HL-60 (cell line): Measurements from ENCODE around the gene DHX30.

Experiments used
- DNase-seq, 2 experiments: peaks; one replicate each; pipeline ENCODE4 v3.0.0-alpha.2; 2010 to 2020; ENCODE audit warnings: low read depth in 1 of 2, low spot score in 1 of 2
- H3K27ac ChIP-seq: fragments of 250-450 bp; sonication (Bioruptor Pico); replicated peaks from 2 replicates; pipeline ENCODE4 v1.5.1; 2020; ENCODE audit warnings: mild to moderate bottlenecking, moderate library complexity
- H3K27me3 ChIP-seq: fragments of 250-450 bp; sonication (Bioruptor Pico); 2 replicates; pipeline ENCODE4 v1.5.1; 2021; ENCODE audit warnings: mild to moderate bottlenecking, moderate library complexity; ENCODE audit not compliant: insufficient read depth, poor library complexity, severe bottlenecking
- H3K4me3 ChIP-seq: replicated peaks from 2 replicates; pipeline ENCODE4 v1.5.1; 2011; ENCODE audit warnings: mild to moderate bottlenecking, control low read depth, low read length; ENCODE audit not compliant: insufficient read depth
- GABPA ChIP-seq: IDR thresholded peaks from 2 replicates; pipeline ENCODE4 v1.6.1; 2012; ENCODE audit warnings: low read depth
- POLR2AphosphoS5 ChIP-seq: IDR thresholded peaks from 2 replicates; pipeline ENCODE4 v1.6.1; 2012; ENCODE audit warnings: low read depth
- REST ChIP-seq: IDR thresholded peaks from 2 replicates; pipeline ENCODE4 v1.6.1; 2012; ENCODE audit warnings: low read depth; ENCODE audit not compliant: insufficient replicate concordance
- SPI1 ChIP-seq: IDR thresholded peaks from 2 replicates; pipeline ENCODE4 v1.6.1; 2012; ENCODE audit warnings: low read depth, mild to moderate bottlenecking, borderline replicate concordance
- TF ChIP-seq, protein P1 (sequence below): IDR thresholded peaks from one replicate; pipeline ENCODE4 v1.5.1; 2011; ENCODE audit warnings: low read length, control low read depth, inconsistent platforms; ENCODE audit not compliant: insufficient read depth

The DHX30 gene

GRCh38 chr3:47762233-47762632, 40.7 kb upstream of the DHX30 start:
- no peak for DNase-seq
- Histone ChIP-seq H3K4me3 (no peak overlapping the region), H3K27ac (no peak overlapping the region), H3K27me3 (no peaks in the 10 kb centered on the region)
- TF ChIP-seq, protein P1, sequence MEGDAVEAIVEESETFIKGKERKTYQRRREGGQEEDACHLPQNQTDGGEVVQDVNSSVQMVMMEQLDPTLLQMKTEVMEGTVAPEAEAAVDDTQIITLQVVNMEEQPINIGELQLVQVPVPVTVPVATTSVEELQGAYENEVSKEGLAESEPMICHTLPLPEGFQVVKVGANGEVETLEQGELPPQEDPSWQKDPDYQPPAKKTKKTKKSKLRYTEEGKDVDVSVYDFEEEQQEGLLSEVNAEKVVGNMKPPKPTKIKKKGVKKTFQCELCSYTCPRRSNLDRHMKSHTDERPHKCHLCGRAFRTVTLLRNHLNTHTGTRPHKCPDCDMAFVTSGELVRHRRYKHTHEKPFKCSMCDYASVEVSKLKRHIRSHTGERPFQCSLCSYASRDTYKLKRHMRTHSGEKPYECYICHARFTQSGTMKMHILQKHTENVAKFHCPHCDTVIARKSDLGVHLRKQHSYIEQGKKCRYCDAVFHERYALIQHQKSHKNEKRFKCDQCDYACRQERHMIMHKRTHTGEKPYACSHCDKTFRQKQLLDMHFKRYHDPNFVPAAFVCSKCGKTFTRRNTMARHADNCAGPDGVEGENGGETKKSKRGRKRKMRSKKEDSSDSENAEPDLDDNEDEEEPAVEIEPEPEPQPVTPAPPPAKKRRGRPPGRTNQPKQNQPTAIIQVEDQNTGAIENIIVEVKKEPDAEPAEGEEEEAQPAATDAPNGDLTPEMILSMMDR = no peak
- TF ChIP-seq POLR2AphosphoS5 (no peak), SPI1 (no peak), GABPA (no peak), REST (no peak)

DNA sequence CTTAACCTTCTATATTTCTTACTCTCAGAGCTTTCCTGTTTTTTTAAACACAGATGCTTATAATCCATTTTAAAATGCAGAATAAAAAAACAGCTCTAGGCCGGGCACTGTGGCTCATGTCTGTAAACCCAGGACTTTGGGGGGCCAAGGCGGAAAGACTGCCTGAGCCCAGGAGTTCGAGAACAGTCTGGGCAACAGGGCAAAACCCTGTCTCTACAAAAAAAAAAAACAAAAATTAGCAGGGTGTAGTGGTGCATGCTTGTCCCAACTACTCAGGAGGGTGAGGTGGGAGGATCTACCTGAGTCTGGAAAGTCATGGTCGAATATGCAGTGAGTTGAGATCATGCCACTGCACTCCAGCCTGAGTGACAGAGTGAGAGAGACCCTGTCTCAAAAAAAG, 36.8 kb upstream of the DHX30 start:
- no peaks in the 10 kb centered on the region for H3K27me3 ChIP-seq
- TF ChIP-seq REST (no peak), SPI1 (no peak), GABPA (no peak), POLR2AphosphoS5 (no peak)
- TF ChIP-seq, protein P1 = no peak
- no peak for DNase-seq
- no peak overlapping the region for H3K4me3 ChIP-seq
- no peak overlapping the region for H3K27ac ChIP-seq

- no peak for DNase-seq
- no peak overlapping the region for H3K4me3 ChIP-seq
- TF ChIP-seq GABPA (no peak), POLR2AphosphoS5 (no peak), SPI1 (no peak), REST (no peak)
- TF ChIP-seq, protein P1 = no peak
- no peaks in the 10 kb centered on the region for H3K27me3 ChIP-seq
- H3K27ac ChIP-seq = no peak overlapping the region
Observed at GRCh38 chr3:47772047-47772446, 30.9 kb upstream of the DHX30 start.
